HCT116 (cell line): Measurements from ENCODE around the gene SMPDL3A.

Experiments
- EZH2phosphoT487 ChIP-seq: fragments of 200-600 bp; IDR thresholded peaks from 2 replicates; pipeline ENCODE4 v1.6.1; 2018; ENCODE audit warnings: antibody characterized with exemption, borderline replicate concordance
- ZNF274 ChIP-seq: fragments of 200-500 bp; sonication (Bioruptor generic); IDR thresholded peaks from 2 replicates; pipeline ENCODE4 v1.6.1; 2014; ENCODE audit warnings: mild to moderate bottlenecking, low read depth, low read length, inconsistent platforms
- TF ChIP-seq, protein P1 (sequence below): IDR thresholded peaks from 2 replicates; pipeline ENCODE4 v1.6.1; 2012

DNA sequence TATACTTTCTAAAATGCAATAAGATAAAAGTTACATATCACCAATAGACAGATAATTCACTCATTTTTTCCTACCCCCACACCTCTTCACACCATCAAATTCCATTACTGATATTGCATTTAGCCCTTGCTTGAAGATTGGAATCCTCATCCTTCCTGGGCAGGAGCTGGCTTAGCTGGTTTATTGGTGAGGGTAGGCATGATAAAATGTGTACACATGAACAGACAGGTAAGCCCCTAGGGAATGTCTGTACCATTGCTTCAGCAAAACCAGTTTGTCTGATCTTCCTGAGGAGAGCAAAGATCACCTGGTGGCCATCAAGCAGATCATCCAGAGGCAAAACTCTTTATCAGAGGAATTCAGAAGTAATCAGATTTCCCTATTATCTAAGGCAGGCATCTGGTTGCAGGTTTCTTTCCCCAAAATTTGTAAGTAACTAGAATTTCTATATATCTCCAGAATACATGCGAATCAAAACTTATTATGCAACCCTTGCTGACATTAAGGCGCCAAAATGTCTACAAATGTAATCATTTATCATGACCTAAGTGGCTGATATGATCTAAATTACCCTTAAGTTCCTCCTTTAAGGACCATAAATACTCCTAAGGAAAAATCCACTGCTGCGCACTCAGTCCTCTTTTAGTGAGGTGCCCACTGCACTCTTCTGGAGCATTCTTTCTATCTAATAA is 16.2 kb upstream of the SMPDL3A start:
- TF ChIP-seq ZNF274 (no peak), EZH2phosphoT487 (no peak)
- TF ChIP-seq, protein P1, sequence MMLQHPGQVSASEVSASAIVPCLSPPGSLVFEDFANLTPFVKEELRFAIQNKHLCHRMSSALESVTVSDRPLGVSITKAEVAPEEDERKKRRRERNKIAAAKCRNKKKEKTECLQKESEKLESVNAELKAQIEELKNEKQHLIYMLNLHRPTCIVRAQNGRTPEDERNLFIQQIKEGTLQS: no peak
